ENCODE results near the gene ART4. TPM values are rescaled to one million over a fixed set of nuclear protein-coding genes. Genes with fewer than 3 reads are reported as not detected.

The ART4 gene
- total RNA-seq, 1 donor from 2014 or later, result 53.1 TPM

DNA sequence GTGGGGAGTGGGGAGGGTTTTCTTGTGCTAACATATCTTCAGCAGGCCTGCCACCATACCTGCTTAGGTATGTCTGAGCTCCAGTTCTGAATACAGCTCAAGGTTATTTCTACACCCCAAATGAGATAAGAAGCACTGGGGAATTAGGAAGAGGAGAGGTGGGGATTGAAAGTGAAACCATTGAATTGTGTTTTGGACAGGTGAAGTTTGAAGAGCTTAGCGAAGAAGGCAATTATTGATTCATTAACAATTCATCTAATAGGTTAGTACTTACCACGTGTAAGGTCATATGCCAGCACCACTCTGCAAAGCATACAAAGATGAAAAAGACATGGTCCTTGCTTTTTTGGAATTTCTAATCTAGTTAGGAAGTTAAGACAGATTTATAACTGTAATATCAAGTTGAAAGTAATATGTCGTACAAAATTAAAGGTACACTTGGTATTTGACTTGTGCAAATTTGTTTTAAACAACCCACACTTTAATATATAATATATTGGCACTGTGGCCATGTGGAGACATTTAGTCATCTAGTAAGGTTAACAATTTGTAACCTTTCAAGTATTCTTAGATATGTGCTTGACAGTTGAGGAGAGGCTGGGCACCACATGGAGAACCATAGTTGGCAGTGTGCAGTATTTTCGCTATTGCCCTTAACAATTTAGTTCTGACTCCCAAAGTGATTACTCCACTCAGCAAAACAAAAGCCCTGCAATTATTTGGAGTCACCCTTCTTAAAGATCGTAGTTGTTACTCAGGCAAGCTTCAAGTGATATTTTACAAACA lies 33.0 kb downstream of the ART4 start:
- no peak for DNase-seq

DNA sequence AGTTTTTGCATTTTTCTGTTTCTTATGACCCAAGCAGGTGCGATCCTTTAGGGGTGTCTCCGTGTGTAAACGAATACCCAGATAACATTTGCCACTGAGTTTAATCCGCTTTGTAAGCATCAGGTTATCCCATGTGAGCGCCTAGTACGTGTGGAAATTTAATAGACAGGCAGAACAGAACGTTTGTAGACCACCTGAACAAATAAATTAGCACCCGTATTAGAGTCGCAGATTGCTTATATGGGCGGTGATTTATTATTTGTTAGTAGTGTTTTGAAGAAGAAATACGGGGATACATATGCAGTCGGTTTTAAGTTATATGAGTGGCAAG lies 39.5 kb downstream of the ART4 start:
- DNase-seq, result no peak

DNA sequence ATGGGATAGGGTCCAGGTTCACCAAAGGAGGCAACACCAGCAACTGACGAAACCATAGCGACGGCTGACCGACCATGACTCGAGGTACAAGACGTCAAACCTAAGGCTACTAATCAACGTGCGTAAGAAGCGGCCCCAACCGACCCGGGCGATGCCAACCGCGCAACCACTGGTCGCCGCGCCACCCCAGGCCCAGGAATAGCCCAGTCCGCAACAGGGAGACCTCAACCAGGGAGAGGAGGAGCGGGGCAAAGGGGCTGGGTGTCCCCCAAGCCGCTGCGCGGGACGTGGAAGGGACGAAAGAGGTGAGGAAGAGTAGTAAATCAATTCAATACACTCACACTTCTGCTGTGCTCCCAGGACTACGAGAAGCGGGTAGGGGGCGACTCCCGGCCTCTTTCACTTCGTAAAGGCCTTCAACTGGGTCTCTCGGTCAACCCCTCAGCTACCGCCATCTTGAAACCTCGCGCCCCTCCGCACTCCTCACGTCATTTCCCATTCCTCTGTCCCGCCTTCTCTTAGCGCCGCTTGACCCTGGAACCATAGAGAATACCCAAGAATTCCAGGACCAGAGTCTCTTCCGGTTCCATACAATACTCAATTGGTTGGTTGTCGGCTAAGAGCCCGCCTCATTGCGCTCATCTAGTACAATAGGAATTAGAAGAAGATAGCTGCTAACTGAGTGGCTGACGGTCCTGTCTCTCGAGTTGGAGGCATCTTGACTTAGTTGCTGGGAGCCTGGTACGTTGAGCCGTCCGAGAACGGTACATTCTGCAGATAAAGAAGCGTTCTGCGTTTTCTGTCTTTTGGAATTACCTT lies 40.1 kb downstream of the ART4 start, which contains the start of the genes C12orf60 and WBP11:
Gene C12orf60, plus strand, starts transcription at position 660 of the 819 bp plus-strand sequence. CDS start 19,266 bp downstream, outside the sequence.
Gene WBP11, minus strand, starts transcription at position 468 of the 819 bp plus-strand sequence. CDS start 2,095 bp downstream, outside the sequence.
- DNase-seq, result peak; percentile 99

DNA sequence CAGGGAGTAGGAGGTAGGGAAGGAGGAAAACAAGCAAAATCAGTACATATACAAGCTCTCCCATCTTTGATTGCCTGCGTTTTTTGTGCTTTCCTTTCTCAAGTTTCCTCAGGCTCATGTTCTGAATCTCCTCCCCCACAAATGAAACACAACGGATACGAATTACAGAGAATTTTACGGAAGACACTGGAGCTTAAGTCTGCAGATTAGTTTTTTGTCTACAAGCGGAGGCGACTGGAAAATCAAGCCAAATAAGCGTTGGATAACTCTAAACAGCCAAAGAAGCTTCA lies 40.7 kb downstream of the ART4 start:
- DNase-seq, result no peak

DNA sequence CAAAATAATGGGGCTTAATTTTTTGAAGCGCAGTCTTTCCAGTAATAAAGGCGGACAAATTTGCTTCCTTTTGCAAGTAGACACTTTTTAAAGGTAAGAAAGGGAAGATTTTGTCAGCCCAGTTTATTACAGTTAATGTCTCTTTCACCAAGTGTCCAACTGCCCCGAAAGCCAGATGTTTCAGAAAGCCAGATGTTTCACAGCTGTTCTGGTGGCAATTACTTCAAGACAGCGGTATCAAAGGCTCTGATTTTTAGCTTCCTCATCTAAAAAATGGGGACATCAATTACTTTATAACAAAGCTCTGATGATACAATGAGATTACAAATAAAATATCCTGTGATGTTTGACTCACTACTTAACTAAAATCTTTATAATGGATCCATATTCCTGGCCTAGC lies 41.1 kb downstream of the ART4 start:
- no peak for DNase-seq

DNA sequence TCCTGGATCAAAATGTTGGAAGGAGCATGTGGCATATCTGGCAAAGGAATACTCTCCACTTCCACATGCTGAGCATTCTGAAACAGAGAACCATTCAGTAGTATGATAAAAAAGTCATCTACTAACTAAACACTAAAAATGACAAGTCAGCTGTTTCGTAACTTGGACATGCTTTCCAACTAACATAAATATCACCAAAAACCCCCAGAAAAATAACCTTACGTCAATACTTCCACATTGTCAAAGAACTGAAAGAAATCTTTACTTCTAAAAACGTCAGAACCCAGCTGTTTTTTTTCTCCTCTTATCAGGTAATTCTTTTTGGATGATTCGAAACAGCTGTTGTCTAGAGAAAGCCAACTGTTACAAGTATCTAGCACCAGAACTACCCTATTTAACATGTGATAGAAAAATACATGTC lies 48.3 kb downstream of the ART4 start:
- no peak for DNase-seq

DNA sequence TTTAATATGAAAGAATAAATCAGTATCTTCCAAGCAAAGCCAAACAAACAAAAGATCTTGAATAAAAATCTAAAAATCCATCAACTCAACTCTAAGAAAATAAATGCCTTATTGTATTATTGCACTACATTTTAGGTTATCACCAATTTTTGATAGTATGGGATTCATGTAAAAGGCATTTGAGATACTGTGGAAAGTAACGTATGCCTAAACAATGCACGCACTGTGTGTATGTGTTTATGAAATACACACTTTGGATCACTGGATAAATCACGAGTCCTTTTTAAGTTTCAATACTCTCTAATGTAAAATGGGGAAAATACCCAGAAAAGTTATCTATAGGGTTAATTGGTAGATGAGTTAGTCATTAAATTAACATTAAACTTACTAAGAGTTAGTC lies 57.8 kb downstream of the ART4 start:
- no peak for DNase-seq

DNA sequence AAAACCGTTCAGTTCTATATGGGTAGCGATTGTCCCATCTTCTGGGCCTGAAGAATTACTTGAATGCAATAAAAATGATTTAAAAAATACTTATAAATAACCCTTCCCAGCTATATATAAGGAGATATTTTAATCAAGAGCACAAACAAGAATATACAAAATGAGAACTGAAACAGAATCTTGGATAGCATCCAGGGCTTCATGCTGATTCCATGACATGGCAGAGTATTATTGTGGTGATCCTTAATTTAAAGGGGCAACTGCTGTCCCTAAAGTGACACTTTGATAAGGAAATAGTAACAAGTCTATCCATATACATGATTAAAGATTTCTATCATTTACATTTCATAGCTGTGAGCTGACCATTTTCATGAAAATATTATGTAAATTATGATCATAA lies 58.9 kb downstream of the ART4 start:
- no peak for DNase-seq

DNA sequence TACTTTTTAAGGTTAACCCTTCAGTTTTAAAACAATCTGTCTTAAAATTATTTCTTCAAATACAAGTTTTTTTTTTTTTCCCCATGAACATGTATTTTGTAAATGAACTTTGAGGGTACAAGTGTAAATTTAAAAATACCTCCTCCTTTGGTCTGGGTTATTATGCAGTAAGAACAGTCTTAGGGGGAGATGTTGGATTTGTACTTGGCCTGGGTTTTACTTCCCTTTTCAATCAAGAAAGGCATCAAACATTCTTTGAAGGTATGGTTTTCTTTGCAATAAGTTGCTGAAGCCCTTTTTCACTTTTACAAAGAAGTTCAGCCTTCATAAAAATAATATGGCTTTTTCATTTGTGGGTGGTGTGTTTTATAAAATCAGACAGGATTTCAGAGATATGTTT lies 60.6 kb downstream of the ART4 start:
- DNase-seq, result no peak

DNA sequence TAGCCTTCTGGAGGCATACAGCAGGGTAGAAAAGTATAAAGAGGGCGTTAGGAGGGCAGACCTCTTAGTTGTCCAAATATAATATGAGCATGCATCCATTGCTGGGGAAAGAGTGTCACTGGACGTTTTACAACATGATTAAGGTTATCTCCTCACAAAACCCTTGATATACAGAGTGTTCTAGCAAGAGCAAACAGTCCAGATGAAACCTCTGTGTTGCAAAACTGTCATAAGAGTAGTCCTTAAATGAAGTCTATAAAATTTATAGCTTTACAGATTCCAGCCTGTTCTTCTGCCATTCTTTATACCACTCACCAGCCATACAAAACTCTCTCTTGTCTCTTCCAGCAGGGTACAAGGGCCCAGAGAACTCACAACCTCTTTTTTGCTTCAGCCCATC lies 61.8 kb downstream of the ART4 start:
- no peak for DNase-seq

DNA sequence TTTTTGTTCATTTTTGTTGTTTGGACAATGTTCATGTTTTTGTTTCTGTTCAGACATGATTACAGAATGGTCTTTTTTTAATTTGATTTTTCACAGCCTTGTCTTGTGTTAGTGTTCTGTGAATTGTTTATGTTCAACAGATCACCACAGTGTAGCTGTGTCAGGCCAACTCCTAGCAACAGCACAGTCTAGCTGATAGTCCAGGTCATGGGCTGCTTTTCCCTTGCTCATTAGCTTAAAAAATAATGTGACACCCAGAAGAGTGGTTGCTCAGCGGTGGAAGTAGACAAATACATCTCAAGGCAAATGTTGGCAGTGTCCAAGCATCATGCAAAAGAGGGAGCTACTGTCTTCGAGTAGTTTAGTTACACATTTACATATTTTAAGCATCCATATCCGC lies 62.5 kb downstream of the ART4 start:
- DNase-seq, result no peak

DNA sequence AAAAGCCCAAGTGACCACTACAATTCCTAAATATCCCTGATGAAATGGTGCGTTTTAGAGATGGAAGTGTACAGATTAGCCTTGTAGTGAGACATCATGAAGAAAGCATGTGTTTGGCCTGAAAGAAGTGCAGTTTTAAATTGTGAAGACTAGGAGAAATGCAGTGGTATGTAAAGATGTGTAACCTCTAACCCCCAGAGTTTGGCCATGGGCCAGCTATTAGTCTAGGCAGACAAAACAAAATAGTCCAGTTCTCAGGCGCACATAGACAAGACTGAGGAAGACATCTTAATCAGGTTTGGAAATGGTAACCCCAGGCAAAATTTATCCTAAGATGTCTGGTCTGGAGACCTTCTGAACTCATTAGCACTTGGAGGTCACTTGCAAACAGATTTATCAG lies 63.5 kb downstream of the ART4 start:
- DNase-seq, result no peak

DNA sequence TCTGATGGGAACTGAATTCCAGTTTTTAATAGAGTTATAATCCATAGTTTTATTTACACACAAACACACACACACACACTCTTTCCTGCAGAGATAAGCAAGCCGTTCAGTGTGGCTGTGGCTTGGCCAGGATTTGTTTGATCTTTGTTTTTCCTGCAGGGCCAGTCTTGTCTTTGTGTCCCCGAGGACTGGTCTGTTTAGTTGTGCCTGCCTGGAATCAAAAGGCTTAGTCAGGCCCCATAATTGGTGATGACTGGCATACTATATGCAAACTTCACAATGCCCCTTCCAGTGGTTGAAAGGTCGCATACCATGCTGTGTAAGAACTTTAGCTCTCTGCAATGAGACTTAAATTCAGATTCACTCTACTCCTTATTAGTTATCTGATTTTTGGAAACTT lies 66.1 kb downstream of the ART4 start:
- DNase-seq, result no peak

DNA sequence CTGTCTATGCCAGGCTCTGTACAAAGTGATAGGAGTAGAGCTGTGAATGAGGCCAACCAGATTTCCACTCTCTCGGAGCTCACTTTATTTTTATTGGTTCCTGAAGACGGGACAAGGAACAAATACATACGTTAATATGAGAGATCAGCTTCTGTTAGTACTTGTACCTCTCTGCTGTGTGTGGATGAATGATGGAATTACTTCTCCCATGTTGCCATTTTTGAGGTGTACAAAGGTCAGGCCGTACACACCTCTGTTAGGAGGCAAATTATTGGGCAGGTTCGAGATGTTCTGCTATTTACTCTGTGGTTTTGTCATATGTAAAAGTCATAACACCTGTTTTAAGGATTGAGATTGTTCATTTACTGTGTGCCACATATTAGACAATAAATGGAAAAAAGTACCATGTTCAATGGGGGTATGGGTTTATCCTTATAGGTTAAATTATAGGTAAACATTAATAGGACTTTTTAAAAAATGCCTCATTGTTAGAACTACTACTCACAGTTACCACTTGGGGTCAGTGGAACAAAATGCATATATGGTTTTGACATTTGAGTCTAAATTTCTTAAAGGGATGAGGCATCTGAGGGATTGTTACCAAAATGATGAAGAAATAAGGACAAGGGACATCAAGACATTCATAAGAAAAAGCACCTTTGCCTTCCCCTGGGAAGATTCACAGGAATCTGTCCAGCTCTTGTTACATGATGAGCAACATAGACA lies 66.9 kb downstream of the ART4 start:
- DNase-seq, result peak; percentile 33

DNA sequence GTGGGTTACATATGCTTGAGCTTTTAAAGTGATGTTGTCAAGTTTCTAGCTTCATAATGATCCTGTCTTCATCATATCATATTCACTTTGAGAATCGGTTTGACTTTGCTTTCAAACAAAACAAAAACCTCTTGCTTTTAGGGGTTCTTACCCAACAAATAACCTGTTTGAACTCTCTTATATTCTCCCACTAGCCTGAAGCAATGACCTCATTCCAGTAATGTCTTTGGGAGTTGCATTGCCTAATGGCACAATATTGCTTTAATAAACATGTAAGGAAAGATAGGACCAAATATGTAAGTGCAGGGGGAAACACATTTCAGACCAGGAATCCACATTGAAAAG lies 67.7 kb downstream of the ART4 start:
- no peak for DNase-seq

Other genes with a start within 250 kb of the ART4 start
- gene GUCY2C, start 146.9 kb downstream of the ART4 start, total RNA-seq, result not detected in 2 replicates
- 9.5 and 17.4 TPM in 2 replicates for gene WBP11, start 40.0 kb downstream of the ART4 start, total RNA-seq
- gene C12orf60, start 39.9 kb downstream of the ART4 start, total RNA-seq, result 1.7 and 2.0 TPM in 2 replicates
- gene SMCO3, start 29.3 kb downstream of the ART4 start, total RNA-seq, result 1.2 and 1.6 TPM in 2 replicates
- 63.0 and 68.4 TPM in 2 replicates for gene MGP, start 42.3 kb upstream of the ART4 start, total RNA-seq
- 0.14 TPM in 1 of 2 replicates, not detected in the other for gene ERP27, start 95.0 kb upstream of the ART4 start, total RNA-seq
- 117 and 168 TPM in 2 replicates for gene ARHGDIB, start 118.1 kb upstream of the ART4 start, total RNA-seq
- not detected in 2 replicates for gene PDE6H, start 129.5 kb upstream of the ART4 start, total RNA-seq

Data from dermis blood vessel endothelial cell (primary cell).